AG20443 (cell line): ENCODE results near the gene PPP4R3B.
"Not testable (repeated sequence)": the region's sequence is repeated elsewhere in the genome, so short reads cannot be mapped to it uniquely, and the experiment has no call there.

Experiments
- DNase-seq: peaks from one replicate; pipeline ENCODE4 v3.0.0; 2012; ENCODE audit warnings: low spot score, mixed read lengths

PPP4R3B gene

GRCh38 chr2:55617175-55618024, at the start of gene PPP4R3B:
PPP4R3B (minus strand) TSS chr2:55617622; CDS start chr2:55617285, 337 bp downstream.
- DNase-seq = peak; percentile 98

- DNase-seq = no peak
Observed at GRCh38 chr2:55653255-55653654, 35.8 kb upstream of the PPP4R3B start.

GRCh38 chr2:55649211-55649610, 31.8 kb upstream of the PPP4R3B start:
- no peak for DNase-seq

GRCh38 chr2:55636831-55637230, 19.4 kb upstream of the PPP4R3B start:
- DNase-seq = no peak

- DNase-seq = no peak
Observed at GRCh38 chr2:55628931-55629330, 11.5 kb upstream of the PPP4R3B start.

GRCh38 chr2:55627915-55628314, 10.5 kb upstream of the PPP4R3B start:
- DNase-seq = no peak

- DNase-seq = no peak
Observed at GRCh38 chr2:55621802-55622201, 4.4 kb upstream of the PPP4R3B start.

GRCh38 chr2:55620123-55620779, 2.8 kb upstream of the PPP4R3B start:
- no peak for DNase-seq

GRCh38 chr2:55618275-55619055, 1.0 kb upstream of the PPP4R3B start:
- peak; percentile 73 for DNase-seq

- DNase-seq = peak; percentile 13
Observed at GRCh38 chr2:55618025-55618274, 528 bp upstream of the PPP4R3B start.

- DNase-seq = peak; percentile 55
Observed at GRCh38 chr2:55616551-55617174, 759 bp downstream of the PPP4R3B start.

GRCh38 chr2:55611997-55612396, 5.4 kb downstream of the PPP4R3B start:
- DNase-seq = no peak

- no peak for DNase-seq
Observed at GRCh38 chr2:55610954-55611743, 6.3 kb downstream of the PPP4R3B start.

- DNase-seq = no peak
Observed at GRCh38 chr2:55609938-55610578, 7.4 kb downstream of the PPP4R3B start.

- DNase-seq = no peak
Observed at GRCh38 chr2:55609193-55609794, 8.1 kb downstream of the PPP4R3B start.

- no peak for DNase-seq
Observed at GRCh38 chr2:55607717-55608116, 9.7 kb downstream of the PPP4R3B start.

- peak; percentile 17 for DNase-seq
Observed at GRCh38 chr2:55604027-55604565, 13.3 kb downstream of the PPP4R3B start.

GRCh38 chr2:55601849-55602248, 15.6 kb downstream of the PPP4R3B start:
- DNase-seq = no peak

- DNase-seq = no peak
Observed at GRCh38 chr2:55598056-55598795, 19.2 kb downstream of the PPP4R3B start.

GRCh38 chr2:55596795-55597194, 20.6 kb downstream of the PPP4R3B start:
- DNase-seq = not testable (repeated sequence)
